Heart right ventricle (tissue), 16 donors: Measurements from ENCODE around the gene FBXL22. TPM values are rescaled to one million over a fixed set of nuclear protein-coding genes. Genes with fewer than 3 reads are reported as not detected.

ENCODE experiments used
- ATAC-seq, 8 donors: fragments of 200-7000 bp; cut with Tn5 transposase; one replicate each; pipeline ENCODE4 v1.9.1; 2020; ENCODE audit warnings: mild to moderate bottlenecking in 8 of 8, moderate library complexity in 8 of 8, moderate number of reproducible peaks in 1 of 8
- DNase-seq, 2 donors: peaks; one replicate each; pipeline ENCODE4 v3.0.0-alpha.2; 2020
- H3K27ac ChIP-seq, 10 donors: fragments of 200-600 bp; sonication (generic) in 2 of 10; one replicate each; pipeline versions ENCODE4 v1.5.0 to v1.8.0; 2020 to 2022; ENCODE audit warnings: mild to moderate bottlenecking in 3 of 10
- H3K27me3 ChIP-seq, 7 donors: fragments of 200-600 bp; one replicate each; pipeline ENCODE4 v1.8.0; 2021 to 2022; ENCODE audit warnings: mild to moderate bottlenecking in 2 of 7
- H3K36me3 ChIP-seq, 9 donors: fragments of 200-600 bp; sonication (generic) in 1 of 9; one replicate each; pipeline versions ENCODE4 v1.5.0 to v1.8.0; 2020 to 2022; ENCODE audit warnings: mild to moderate bottlenecking in 2 of 9
- H3K4me1 ChIP-seq, 9 donors: fragments of 200-600 bp; sonication (generic) in 1 of 9; one replicate each; pipeline versions ENCODE4 v1.5.0 to v1.8.0; 2020 to 2022; ENCODE audit warnings: mild to moderate bottlenecking in 4 of 9
- H3K4me3 ChIP-seq, 10 donors: fragments of 200-600 bp; sonication (generic) in 2 of 10; one replicate each; pipeline versions ENCODE4 v1.5.0 to v1.8.0; 2020 to 2022; ENCODE audit warnings: mild to moderate bottlenecking in 7 of 10, moderate library complexity in 2 of 10
- H3K9me3 ChIP-seq, 11 donors: fragments of 200-600 bp in 10 of 11; sonication (generic) in 2 of 11; one replicate each; pipeline versions ENCODE4 v1.5.0 to v1.8.0; 2013 to 2022; ENCODE audit warnings: mild to moderate bottlenecking in 2 of 11, control low read depth in 1 of 11, moderate library complexity in 1 of 11
- WGBS, 2 donors: extraction: QIAGEN DNeasy Blood & Tissue Kit; methylation state at CpG; one replicate each; pipeline ENCODE4 v1.1.7; 2013; ENCODE audit warnings: inconsistent platforms in 1 of 2; 5-methylcytosine and 5-hydroxymethylcytosine counted together
- intact Hi-C, 10 donors: fragments of 100-400 bp; cut with DNase I; formaldehyde crosslinking; loops; one replicate each; pipeline versions ENCODE4 v1.11.1 to v1.14.2; 2022
- polyA plus RNA-seq, 2 donors: library from polyadenylated mRNA; stranded (reverse); fragments of 200-250 nt; gene quantifications; one replicate each; pipeline ENCODE4 v1.2.3, GENCODE V29; 2013
- total RNA-seq, 10 donors: library from RNA; stranded (reverse); fragmentation: NEBNext Ultra II Directional in 3 of 10; extraction: Animal tissue kit (Norgen Biotek cat#: 25700) in 3 of 10; gene quantifications; one replicate each; pipeline versions ENCODE4 v1.2.1 to v1.2.4, GENCODE V29; 2021 to 2023
- TF ChIP-seq, protein P1 (sequence below), 9 donors: fragments of 200-600 bp; sonication (generic) in 2 of 9; IDR thresholded peaks; one replicate each; pipeline versions ENCODE4 v1.5.0 to v1.8.0; 2021 to 2022; ENCODE audit warnings: antibody characterized with exemption in 9 of 9, mild to moderate bottlenecking in 5 of 9, moderate library complexity in 1 of 9
- donor health status: Arrhythmogenic right ventricular cardiomyopathy.
- donor health status: ischemic (EF 13 %, LVEDD 7.1; RV severe dilation, severe dysfunction).
- donor health status: healthy with polysubstance abuse.
- donor health status: DM: no; HTN: yes; CAD: no.
- donor health status: DM: no; HTN: no; CAD: no.
- donor health status: ischemic (EF 25% LVEDD 6.9; RV normal size, moderate dysfunction).
- donor health status: ischemic (EF 25% LVEDD 5.7; RV mildly dilated, moderate dysfunction).
- donor health status: healthy.
- donor health status: DM: yes; HTN: yes; CAD: no.
- donor health status: Ischemic cardiomyopathy.
- donor health status: ischemic (EF 35%, LVEDD 5.7; RV mildly dilated, moderate dysfunction).
- donor health status: nonischemic (EF 11% LVEDD 7.7; RV severe dilation, severe dysfunction).
- donor health status: DM: yes; HTN: yes; CAD: no.
- donor health status: PGD.
- donor health status: ischemic (EF 29% LVEDD 5.4; RV normal size, mild dysfunction).
- donor health status: nonischemic (EF 23%, LVEDD 6.1; RV moderate dilation, normal function).

FBXL22 gene
- total and polyA plus RNA-seq, 12 donors, result 2.5 to 38.3 (median 23.5) TPM

- TF ChIP-seq, protein P1, sequence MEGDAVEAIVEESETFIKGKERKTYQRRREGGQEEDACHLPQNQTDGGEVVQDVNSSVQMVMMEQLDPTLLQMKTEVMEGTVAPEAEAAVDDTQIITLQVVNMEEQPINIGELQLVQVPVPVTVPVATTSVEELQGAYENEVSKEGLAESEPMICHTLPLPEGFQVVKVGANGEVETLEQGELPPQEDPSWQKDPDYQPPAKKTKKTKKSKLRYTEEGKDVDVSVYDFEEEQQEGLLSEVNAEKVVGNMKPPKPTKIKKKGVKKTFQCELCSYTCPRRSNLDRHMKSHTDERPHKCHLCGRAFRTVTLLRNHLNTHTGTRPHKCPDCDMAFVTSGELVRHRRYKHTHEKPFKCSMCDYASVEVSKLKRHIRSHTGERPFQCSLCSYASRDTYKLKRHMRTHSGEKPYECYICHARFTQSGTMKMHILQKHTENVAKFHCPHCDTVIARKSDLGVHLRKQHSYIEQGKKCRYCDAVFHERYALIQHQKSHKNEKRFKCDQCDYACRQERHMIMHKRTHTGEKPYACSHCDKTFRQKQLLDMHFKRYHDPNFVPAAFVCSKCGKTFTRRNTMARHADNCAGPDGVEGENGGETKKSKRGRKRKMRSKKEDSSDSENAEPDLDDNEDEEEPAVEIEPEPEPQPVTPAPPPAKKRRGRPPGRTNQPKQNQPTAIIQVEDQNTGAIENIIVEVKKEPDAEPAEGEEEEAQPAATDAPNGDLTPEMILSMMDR (IDR thresholded peaks at IDR 0.05), result no peak
- WGBS, 2 donors, result 94 to 97% methylated on average over 2 of the region's 2 CpGs
- Histone ChIP-seq H3K27ac (no peak overlapping the region), H3K27me3 (no peaks in the 10 kb centered on the region), H3K4me1 (peaks cover 0 to 39% (median 23%) of the 10 kb centered on the region in 9 donors), H3K9me3 (no peaks in the 10 kb centered on the region), H3K36me3 (peaks cover 0 to 50% (median 13%) of the 10 kb centered on the region in 9 donors), H3K4me3 (no peak overlapping the region)
- DNase-seq, result no peak
- intact Hi-C loops, result loop anchor here in 2 of 10 donors (5.0 to 10.0 kb wide), 2 partner anchors 47 to 50 kb away; partner anchors contain the start of gene USP3 (in 1 of the 2)
- ATAC-seq, result no peak
Measured at GRCh38 chr15:63554337-63554927, 42.8 kb upstream of the FBXL22 start.

DNA sequence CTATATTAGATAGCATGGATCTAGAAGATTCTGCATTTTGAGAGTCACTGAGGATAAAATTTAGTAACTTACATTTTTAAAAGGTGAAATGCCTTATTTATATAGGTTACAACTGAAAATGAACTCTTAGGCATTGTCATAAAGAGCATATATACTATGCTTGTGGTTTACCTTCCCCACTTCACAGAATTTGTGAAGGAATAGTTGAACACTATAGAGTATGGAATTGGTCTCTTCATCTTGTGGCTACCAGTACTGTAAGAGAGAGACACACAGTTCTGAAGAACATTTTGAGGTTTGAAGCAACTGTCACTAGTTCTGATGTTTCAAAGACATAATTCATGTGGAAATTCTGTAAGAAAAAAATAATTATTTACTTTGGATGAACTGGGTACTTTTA, 41.7 kb upstream of the FBXL22 start:
- Histone ChIP-seq H3K9me3 (no peaks in the 10 kb centered on the region), H3K27ac (no peak overlapping the region), H3K27me3 (no peaks in the 10 kb centered on the region), H3K4me1 (peaks cover 0 to 39% (median 23%) of the 10 kb centered on the region in 9 donors), H3K36me3 (peaks cover 0 to 60% (median 13%) of the 10 kb centered on the region in 9 donors), H3K4me3 (no peak overlapping the region)
- intact Hi-C loops, result loop anchor here in 3 of 10 donors (5.0 to 10.0 kb wide), 3 partner anchors 48 to 53 kb away; partner anchors contain the start of gene USP3 (in 2 of the 3)
- TF ChIP-seq, protein P1 (IDR thresholded peaks at IDR 0.05), result no peak
- ATAC-seq (no peak), DNase-seq (no peak)

GRCh38 chr15:63556246-63556645, 40.9 kb upstream of the FBXL22 start:
- no peak for DNase-seq
- Histone ChIP-seq H3K27me3 (no peaks in the 10 kb centered on the region), H3K4me1 (peaks cover 0 to 37% (median 23%) of the 10 kb centered on the region in 9 donors), H3K27ac (no peak overlapping the region), H3K9me3 (no peaks in the 10 kb centered on the region), H3K36me3 (peaks cover 0 to 68% (median 13%) of the 10 kb centered on the region in 9 donors), H3K4me3 (no peak overlapping the region)
- intact Hi-C loops, result loop anchor here in 3 of 10 donors (5.0 to 10.0 kb wide), 3 partner anchors 49 to 54 kb away; partner anchors contain the start of gene USP3 (in 2 of the 3)
- WGBS, 2 donors, result 54 to 58% methylated on average over 6 of the region's 6 CpGs
- peak in 1 of 8 donors; percentile 24 for ATAC-seq
- TF ChIP-seq, protein P1 (IDR thresholded peaks at IDR 0.05), result no peak

DNA sequence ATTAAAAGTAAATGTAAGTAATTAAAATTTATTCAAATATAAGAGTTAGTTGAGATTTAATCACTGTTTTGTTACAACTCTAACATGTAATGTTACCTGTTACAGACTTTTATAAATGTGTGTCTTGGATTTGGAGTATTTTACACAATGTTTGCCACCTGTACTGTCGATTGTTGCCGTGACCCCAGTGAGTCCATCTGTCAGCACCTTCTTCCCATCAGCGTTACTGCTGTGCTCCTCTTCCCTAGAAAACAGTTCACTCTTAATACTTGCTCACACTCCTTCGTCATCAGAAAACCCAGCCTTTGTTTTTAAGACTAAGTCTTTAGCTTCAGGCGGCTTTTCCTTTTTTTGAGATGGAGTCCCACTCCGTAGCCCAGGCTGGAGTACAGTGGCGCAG, 40.5 kb upstream of the FBXL22 start:
- 93 to 95% methylated on average over 7 of the region's 7 CpGs for WGBS, 2 donors
- TF ChIP-seq, protein P1 (IDR thresholded peaks at IDR 0.05), result no peak
- DNase-seq (no peak), ATAC-seq (no peak)
- no peak overlapping the region for H3K27ac ChIP-seq
- intact Hi-C loops, result loop anchor here in 3 of 10 donors (5.0 to 10.0 kb wide), 3 partner anchors 49 to 54 kb away; partner anchors contain the start of gene USP3 (in 2 of the 3)
- no peaks in the 10 kb centered on the region for H3K9me3 ChIP-seq
- H3K27me3 ChIP-seq, result no peaks in the 10 kb centered on the region
- H3K36me3 ChIP-seq, result peaks cover 0 to 73% (median 13%) of the 10 kb centered on the region in 9 donors
- no peak overlapping the region for H3K4me3 ChIP-seq
- H3K4me1 ChIP-seq, result peaks cover 0 to 34% (median 23%) of the 10 kb centered on the region in 9 donors
